Common myeloid progenitor, CD34-positive (primary cell): ENCODE measurements around the gene RPS2.

Source experiments
- CTCF ChIA-PET: fragments of 350-600 bp; sonication (Branson Sonifier 250); formaldehyde crosslinking; loops from one replicate; lab custom pipeline; 2021; ENCODE audit warnings: antibody characterized with exemption; lab: Charles Lee
- POLR2A ChIA-PET: fragments of 350-600 bp; sonication (Branson Sonifier 250); formaldehyde crosslinking; loops from one replicate; lab custom pipeline; 2021; ENCODE audit warnings: antibody characterized with exemption; lab: Charles Lee
- DNase-seq, 3 donors: peaks; one replicate each; pipeline versions ENCODE4 v3.0.0 to v3.0.0-alpha.2; 2013
- H3K27ac ChIP-seq, 2 experiments: 1 replicate in 1 of 2; 2 replicates in 1 of 2; pipeline ENCODE4 v1.7.0; 2013; ENCODE audit warnings: inconsistent platforms in 2 of 2, low read length in 2 of 2, mild to moderate bottlenecking in 2 of 2, low read depth in 1 of 2, moderate library complexity in 1 of 2; ENCODE audit not compliant: severe bottlenecking in 2 of 2, insufficient read depth in 1 of 2, poor library complexity in 1 of 2
- H3K27me3 ChIP-seq, 5 experiments: replicated peaks in 2 of 5; 1 replicate in 3 of 5; 2 replicates in 2 of 5; pipeline versions ENCODE4 v1.6.1 to v1.7.0; 2013; ENCODE audit warnings: low read length in 4 of 5, mild to moderate bottlenecking in 2 of 5, moderate library complexity in 2 of 5, inconsistent platforms in 1 of 5; ENCODE audit not compliant: insufficient read depth in 5 of 5, control insufficient read depth in 4 of 5
- H3K36me3 ChIP-seq, 4 experiments: 1 replicate in 2 of 4; 2 replicates in 2 of 4; pipeline versions ENCODE4 v1.6.1 to v1.7.0; 2013; ENCODE audit warnings: low read length in 3 of 4, control low read depth in 1 of 4, mild to moderate bottlenecking in 1 of 4; ENCODE audit not compliant: control insufficient read depth in 4 of 4, insufficient read depth in 4 of 4
- H3K4me1 ChIP-seq, 4 experiments: 1 replicate in 3 of 4; 2 replicates in 1 of 4; pipeline versions ENCODE4 v1.6.1 to v1.7.1; 2013; ENCODE audit warnings: low read length in 3 of 4, mild to moderate bottlenecking in 3 of 4, control low read depth in 1 of 4, inconsistent platforms in 1 of 4, moderate library complexity in 1 of 4; ENCODE audit not compliant: control insufficient read depth in 4 of 4, insufficient read depth in 4 of 4; ENCODE audit errors: control extremely low read depth in 1 of 4
- H3K4me3 ChIP-seq, 7 experiments: 1 replicate in 4 of 7; 2 replicates in 3 of 7; pipeline versions ENCODE4 v1.5.1 to v1.7.0; 2013; ENCODE audit warnings: mild to moderate bottlenecking in 7 of 7, low read length in 6 of 7, moderate library complexity in 6 of 7, inconsistent platforms in 2 of 7, low read depth in 2 of 7, control low read depth in 1 of 7; ENCODE audit not compliant: insufficient read depth in 4 of 7, control insufficient read depth in 1 of 7; ENCODE audit errors: extremely low read depth in 1 of 7
- H3K9me3 ChIP-seq, 5 experiments: 1 replicate in 4 of 5; 2 replicates in 1 of 5; pipeline versions ENCODE4 v1.6.1 to v1.7.1; 2013; ENCODE audit warnings: low read length in 4 of 5, mild to moderate bottlenecking in 2 of 5, inconsistent platforms in 1 of 5, low read depth in 1 of 5, moderate library complexity in 1 of 5; ENCODE audit not compliant: control insufficient read depth in 4 of 5, insufficient read depth in 2 of 5; ENCODE audit errors: control extremely low read depth in 1 of 5
- WGBS: methylation state at CpG from one replicate; pipeline ENCODE4 v1.1.5; 2013; ENCODE audit not compliant: insufficient coverage; 5-methylcytosine and 5-hydroxymethylcytosine counted together

The RPS2 gene

DNA sequence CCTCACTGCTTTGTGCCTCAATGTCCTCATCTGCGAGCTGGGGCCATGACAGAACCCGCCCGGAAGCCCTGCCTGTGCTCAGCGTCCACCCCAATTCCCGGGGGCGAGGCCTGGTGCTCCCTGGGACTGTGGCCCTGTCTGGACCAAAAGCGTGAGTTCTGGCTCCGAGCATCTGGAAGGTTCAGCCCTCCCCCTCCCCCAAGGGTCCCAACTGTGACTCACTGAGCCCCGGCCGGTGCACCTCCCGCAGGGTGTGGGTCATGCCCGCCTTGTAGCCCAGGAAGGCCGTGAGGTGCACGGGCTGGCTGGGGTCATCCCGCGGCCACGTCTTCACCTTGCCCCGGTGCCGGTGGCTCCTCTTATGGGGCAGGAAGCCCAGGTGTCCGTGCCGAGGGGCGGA lies 10.9 kb downstream of the RPS2 start:
- H3K27me3 ChIP-seq, result peaks cover 0 to 6% (median 0%) of the 10 kb centered on the region in 5 experiments
- POLR2A ChIA-PET, result no interaction called here
- WGBS, result 95% methylated on average over 17 of the region's 22 CpGs
- no peak overlapping the region for H3K4me3 ChIP-seq
- CTCF ChIA-PET, result interaction anchor here (1.2 to 1.6 kb wide), 2 partner anchors 10 to 94 kb away, joined by 3 read pairs; partner anchors contain the start of gene MSRB1
- no peaks in the 10 kb centered on the region for H3K36me3 ChIP-seq
- no peak for DNase-seq
- H3K4me1 ChIP-seq, result peaks cover 0 to 1% (median 0%) of the 10 kb centered on the region in 4 experiments
- H3K27ac ChIP-seq, result no peak overlapping the region
- no peaks in the 10 kb centered on the region for H3K9me3 ChIP-seq

DNA sequence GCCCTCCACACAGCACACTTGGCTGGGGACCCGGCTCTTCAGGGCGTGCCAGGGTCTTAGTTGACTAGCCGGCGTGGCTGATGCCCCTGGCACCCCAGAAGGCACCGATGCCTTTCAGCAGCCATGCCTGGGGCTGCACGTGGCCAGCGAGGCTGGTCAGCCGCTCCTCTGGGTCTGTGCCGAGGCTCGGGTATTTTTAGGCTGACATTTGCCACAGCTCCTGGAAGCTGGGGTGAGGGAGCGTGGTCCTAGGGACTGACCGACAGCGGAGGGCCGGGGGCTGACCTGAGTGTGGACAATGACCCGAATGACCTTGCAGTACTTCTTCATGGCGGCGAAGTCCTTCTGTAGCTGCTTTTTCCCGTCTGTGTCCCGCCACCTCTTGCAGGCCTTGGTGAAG lies 14.1 kb downstream of the RPS2 start:
- Histone ChIP-seq H3K9me3 (no peaks in the 10 kb centered on the region), H3K36me3 (no peaks in the 10 kb centered on the region), H3K4me3 (no peak overlapping the region), H3K27ac (no peak overlapping the region), H3K4me1 (no peaks in the 10 kb centered on the region), H3K27me3 (no peaks in the 10 kb centered on the region)
- ChIA-PET CTCF (interaction anchor here (0.5 to 1.7 kb wide), 4 partner anchors 10 to 166 kb away, joined by 3 to 6 read pairs (median 4); no protein-coding TSS in a partner anchor), POLR2A (no interaction called here)
- WGBS, result 97% methylated on average over 19 of the region's 19 CpGs
- DNase-seq, result no peak

DNA sequence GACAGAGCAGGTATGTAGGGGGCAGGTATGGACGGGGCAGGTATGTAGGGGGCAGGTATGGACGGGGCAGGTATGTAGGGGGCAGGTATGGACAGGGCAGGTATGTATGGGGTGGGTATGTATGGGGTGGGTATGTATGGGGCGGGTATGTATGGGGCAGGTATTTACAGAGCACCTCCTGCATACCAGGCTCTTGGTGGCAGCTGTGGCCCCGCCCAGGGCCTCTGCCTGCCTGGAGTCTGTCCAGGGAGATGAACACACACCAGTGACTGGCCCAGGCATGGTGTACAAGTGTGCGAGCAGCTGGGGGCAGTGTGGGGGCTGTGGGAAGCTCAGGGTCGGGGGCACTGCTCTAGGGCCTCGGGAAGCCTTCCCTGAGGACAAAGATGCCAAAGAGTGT lies 14.6 kb downstream of the RPS2 start:
- Histone ChIP-seq H3K27me3 (no peaks in the 10 kb centered on the region), H3K4me3 (no peak overlapping the region), H3K27ac (no peak overlapping the region), H3K9me3 (no peaks in the 10 kb centered on the region), H3K4me1 (no peaks in the 10 kb centered on the region), H3K36me3 (no peaks in the 10 kb centered on the region)
- DNase-seq, result no peak
- POLR2A ChIA-PET, result no interaction called here
- 89% methylated on average over 4 of the region's 7 CpGs for WGBS
- CTCF ChIA-PET, result interaction anchor here (0.5 to 1.7 kb wide), 2 partner anchors 10 to 117 kb away, joined by 3 to 6 read pairs; no protein-coding TSS in a partner anchor

DNA sequence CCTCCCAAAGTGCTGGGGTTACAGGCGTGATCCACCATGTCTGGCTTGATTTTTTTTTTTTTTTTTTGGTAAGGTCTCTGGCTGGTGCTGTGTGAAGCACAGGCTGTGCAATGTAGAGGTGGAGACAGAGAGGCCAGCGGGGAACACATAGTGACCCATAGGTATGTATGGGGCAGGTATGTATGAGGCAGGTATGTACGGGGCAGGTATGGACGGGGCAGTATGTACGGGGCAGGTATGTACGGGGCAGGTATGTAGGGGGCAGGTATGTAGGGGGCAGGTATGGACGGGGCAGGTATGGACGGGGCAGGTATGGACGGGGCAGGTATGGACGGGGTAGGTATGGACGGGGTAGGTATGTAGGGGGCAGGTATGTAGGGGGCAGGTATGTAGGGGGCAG lies 15.1 kb downstream of the RPS2 start:
- no peaks in the 10 kb centered on the region for H3K4me1 ChIP-seq
- no peak overlapping the region for H3K27ac ChIP-seq
- no peak overlapping the region for H3K4me3 ChIP-seq
- ChIA-PET CTCF (interaction anchor here (0.6 kb wide), 1 partner anchor 331 kb away, joined by 3 read pairs; no protein-coding TSS in a partner anchor), POLR2A (no interaction called here)
- WGBS, result 99% methylated on average over 7 of the region's 11 CpGs
- H3K9me3 ChIP-seq, result no peaks in the 10 kb centered on the region
- no peak for DNase-seq
- H3K27me3 ChIP-seq, result no peaks in the 10 kb centered on the region
- no peaks in the 10 kb centered on the region for H3K36me3 ChIP-seq

DNA sequence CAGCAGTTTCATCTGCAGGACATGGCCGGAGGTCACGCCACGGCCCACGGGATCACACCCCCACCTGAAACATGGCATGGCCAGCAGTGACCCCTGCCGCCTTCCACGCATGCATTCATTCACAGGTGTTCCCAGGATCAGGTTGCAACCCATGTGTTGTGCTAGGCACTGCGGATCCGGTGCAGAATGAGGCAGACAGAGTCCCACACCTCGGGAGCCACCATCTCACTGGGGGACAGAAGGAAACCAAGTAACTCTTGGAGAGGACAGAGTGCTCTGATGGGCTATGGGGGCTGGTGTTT lies 17.3 kb downstream of the RPS2 start:
- Histone ChIP-seq H3K27me3 (no peaks in the 10 kb centered on the region), H3K9me3 (no peaks in the 10 kb centered on the region), H3K27ac (no peak overlapping the region), H3K4me1 (peaks cover 0 to 13% (median 9%) of the 10 kb centered on the region in 4 experiments), H3K4me3 (no peak overlapping the region), H3K36me3 (no peaks in the 10 kb centered on the region)
- POLR2A ChIA-PET, result no interaction called here
- CTCF ChIA-PET, result interaction anchor here (0.8 to 1.0 kb wide), 2 partner anchors 10 to 16 kb away, joined by 3 read pairs; no protein-coding TSS in a partner anchor
- WGBS, result 97% methylated on average over 9 of the region's 9 CpGs
- no peak for DNase-seq

DNA sequence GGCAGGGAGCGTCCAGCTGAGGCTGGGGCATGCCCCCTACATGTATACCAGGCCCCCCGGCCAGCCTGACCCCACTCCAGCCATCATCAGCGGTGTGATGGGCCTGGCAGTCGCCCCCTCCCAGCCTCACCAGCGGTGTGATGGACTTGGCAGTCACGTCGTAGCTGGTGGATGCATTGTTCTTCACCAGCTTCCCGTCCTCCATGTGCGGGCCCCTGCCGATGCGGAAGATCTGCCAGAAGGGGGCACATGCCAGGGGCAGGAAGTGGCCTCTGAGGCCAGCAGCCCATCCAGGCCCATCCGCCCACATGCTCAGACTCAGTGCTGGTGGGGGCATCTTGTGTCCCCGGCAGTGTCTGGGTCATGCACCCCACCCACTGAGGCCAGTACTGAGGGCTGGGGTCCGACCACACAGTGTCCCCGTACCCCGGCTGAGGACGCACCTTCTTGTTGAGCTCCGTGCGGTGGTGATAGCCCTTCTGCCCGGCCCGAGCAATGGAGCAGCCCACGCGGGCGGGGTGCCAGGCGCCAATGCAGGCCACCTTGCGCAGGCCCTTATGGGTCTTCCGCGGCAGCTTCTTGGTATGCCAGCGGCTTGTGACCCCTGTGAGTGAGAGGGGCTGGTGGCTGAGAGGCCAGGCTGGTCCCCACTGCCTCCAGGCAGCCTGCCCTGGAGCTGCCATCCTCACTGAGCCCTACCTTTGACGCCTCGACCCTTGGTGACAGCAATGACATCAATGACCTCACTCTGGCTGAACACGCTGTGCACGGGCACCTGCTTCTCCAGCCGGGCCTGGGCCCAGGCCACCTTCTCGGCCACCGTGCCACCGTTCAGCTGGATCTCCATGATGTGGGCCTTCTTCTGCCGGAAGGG lies 17.9 kb downstream of the RPS2 start:
- Histone ChIP-seq H3K36me3 (no peaks in the 10 kb centered on the region), H3K27me3 (no peaks in the 10 kb centered on the region), H3K4me1 (peaks cover 3 to 19% (median 14%) of the 10 kb centered on the region in 4 experiments), H3K27ac (no peak overlapping the region), H3K9me3 (no peaks in the 10 kb centered on the region), H3K4me3 (no peak overlapping the region)
- WGBS, result 96% methylated on average over 33 of the region's 38 CpGs
- ChIA-PET CTCF (interaction anchor here (0.6 to 1.0 kb wide), 3 partner anchors 10 to 19 kb away, joined by 3 read pairs; no protein-coding TSS in a partner anchor), POLR2A (no interaction called here)
- DNase-seq, result no peak
